Stimulated activated CD8-positive, alpha-beta memory T cell treated with anti-CD3 and anti-CD28 coated beads, Interleukin-2, amount 100 ng/mL, for 1 hour (primary cell): Measurements from ENCODE around the gene SLC13A5.
"Not testable (repeated sequence)": the region's sequence is repeated elsewhere in the genome, so short reads cannot be mapped to it uniquely, and the experiment has no call there.

Experiments
- DNase-seq, 2 donors: peaks; one replicate each; pipeline ENCODE4 v3.0.0-alpha.2; 2020; ENCODE audit warnings: low read depth in 2 of 2

SLC13A5 gene

DNA sequence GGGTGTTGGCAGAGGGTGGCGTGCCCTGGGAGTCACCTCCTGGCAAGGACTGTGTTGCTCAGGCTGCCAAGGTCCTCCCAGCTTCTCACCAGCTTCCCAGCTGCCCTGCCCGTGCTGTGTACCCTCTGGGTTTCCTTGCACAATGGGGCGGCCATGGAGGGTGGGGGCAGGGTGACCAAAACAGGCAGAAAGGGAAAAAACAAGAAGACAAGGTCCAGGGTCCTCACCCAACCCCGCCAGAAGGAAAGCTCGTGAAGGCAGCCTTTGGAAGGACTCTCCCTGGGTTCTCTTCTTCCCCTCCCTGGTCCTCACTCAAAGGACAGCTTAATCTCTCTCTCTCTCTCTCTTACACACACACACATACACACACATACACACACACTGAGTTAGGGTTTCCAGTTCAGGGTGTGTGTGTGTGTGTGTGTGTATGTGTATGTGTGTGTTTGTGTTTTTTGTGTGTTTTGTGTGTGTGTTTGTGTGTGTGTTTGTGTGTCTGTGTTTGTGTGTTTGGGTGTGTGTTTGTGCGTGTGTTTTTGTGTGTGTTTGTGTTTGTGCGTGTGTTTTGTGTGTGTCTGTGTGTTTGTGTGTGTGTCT is 2.0 kb downstream of the SLC13A5 start:
- no peak for DNase-seq

DNA sequence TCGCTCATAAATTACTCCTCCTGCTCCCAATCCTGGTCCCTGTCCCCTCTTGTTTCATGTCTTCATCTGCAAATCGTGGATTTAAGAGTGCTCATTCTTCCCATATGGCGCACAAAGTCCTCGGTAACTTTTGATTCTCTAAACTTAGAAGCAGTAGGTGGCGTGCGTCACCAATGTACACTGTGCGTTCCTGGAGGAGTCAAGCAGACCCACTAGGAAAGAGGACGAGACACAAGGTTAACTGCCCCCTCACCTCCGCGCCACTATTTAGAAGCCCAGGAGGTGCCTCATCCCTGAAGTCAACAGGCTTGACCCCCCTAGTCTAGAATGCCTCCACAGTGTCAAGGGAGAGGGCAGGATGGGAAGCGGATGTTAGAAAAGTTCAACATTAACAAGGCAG is 2.9 kb downstream of the SLC13A5 start:
- no peak for DNase-seq

DNA sequence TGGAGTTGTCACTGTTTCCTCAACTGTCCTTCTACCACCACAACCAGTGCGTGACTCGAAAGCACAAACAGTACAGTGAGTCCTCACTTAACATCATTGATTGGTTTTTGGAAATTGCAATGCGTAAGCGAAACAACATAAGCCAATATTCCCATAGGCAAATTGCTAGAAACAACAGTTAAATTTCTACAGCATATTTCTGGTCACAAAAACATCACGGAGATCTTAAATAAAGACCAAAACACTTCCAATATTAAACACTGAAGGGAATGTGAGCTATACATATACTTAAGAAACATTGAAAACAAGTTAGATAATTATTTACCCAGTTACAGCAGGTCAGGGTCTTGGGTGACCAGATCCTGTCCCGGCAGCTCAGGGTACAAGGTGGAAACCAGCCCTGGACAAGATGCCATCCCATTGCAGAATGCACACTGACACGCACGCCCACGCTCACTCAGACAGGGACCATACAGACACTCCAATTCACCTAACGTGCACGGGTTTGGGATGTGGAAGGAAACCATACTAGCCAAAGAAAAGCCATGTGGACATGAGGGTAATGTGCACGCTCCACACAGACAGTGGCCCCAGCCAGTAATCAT is 4.7 kb downstream of the SLC13A5 start:
- DNase-seq = no peak

DNA sequence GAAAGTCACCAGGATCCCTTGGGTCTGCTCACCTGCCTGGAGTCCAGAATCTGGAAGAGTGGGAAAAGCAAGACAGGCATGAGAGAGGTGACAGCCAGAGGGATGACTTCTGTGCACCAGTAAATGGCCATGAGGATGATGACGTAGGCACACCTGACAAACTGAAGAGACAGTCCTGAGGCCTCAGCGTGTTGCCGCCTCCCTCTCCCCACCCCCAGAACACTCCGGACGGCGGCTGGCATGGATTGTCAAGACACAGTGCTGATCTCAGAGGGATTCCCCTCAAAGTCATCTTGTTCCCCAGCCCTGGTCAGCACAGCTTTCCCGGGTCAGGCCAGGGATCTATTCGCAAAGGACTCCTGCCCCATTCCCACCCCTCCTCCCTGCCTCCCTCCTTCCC is 6.2 kb downstream of the SLC13A5 start:
- no peak for DNase-seq

DNA sequence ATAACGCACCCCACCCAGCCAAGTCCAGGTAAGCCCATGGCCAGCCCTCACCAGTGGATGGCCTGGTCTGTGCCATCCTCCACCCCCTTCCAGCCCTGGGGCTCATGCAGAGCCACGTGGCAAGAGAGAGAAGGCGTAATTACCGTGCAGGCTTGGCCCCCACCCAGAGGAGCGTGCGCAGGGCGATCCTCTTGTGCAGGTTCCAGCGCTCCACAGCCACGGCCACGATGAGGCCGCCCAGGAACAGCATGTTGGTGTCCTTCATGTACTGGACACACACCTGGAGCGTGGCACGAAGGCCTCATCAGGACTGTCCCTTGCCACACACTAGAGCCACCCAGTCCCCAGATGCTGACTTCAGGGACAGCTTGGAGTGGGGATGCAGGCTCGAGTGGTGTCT is 6.7 kb downstream of the SLC13A5 start:
- DNase-seq = no peak

DNA sequence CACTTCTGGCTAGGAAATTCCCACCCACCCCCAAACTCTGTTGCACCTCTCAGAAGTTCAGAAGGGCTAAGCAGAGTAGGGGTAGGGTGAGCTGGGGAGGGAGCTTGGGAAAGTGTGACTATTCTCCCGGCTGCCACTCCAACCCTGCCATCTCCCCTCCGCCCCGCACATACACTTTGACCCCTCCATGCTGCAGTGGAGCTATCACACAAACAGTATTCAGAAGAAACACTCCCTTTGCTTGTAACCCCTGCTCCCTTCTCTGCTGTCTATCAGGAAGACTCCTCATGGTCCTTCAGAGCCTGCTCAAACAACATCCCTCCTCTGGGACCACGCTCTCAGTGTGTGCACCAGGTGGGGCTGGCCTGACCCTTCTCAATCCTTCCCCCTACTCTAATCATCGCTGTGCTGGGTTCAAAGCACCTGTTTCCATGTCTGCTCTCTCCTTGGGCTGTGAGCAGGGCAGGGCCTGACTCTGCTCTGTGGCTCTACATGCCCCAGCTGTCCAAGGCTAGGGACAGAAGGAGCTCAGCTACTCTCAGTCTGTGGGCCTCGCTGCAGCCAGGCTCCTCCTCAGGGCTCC is 8.6 kb downstream of the SLC13A5 start:
- DNase-seq = no peak

DNA sequence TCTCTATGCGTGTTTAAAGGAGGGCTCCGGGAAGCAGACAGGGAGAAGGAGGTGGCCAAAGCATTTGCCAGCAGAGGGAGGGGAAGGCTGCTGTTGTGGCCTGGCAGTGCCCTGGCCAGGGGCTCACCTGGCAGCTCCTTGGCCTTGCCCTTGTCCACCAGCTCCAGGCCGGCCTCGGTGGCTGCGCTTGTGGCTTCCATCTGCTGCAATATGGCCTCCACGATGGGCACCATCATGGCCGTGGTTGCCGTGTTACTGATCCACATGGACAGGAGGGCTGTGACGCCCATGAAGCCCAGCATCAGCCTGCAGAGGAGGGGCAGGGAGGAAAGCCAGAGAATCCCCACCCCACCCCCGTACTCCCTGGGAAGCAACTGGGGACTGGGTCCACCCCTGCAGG is 9.4 kb downstream of the SLC13A5 start:
- no peak for DNase-seq

DNA sequence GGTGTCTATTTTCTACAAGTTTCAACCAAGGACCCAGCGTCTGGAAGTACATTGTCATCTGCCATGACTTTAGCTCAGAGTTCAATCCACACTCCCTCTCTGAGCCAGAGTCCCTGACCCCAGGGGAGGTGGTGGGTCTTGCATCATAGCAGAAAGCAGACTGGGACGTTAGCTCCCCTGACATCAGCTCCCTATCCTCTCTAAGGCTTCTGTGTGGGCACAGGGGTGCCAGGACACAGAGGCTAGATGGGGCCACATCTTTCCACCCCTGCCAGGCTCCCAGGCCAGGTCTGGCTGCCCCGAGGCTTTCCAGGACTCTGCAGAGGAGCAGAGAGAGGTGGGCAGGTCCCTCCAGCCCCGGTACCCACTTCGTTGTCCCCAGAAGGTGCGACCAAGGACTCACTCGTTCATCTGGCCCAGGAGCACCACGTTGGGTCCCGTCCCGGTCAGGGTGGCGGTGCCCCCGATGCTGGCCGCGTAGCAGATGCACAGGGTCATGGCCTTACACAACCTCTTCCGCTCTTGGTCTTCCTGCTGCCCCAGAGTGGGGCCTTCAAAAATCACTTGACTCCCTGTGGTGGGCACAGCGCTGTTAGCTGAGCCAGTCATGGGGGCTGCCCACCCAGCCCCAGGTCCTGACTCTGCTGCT is 10.5 kb downstream of the SLC13A5 start:
- no peak for DNase-seq

DNA sequence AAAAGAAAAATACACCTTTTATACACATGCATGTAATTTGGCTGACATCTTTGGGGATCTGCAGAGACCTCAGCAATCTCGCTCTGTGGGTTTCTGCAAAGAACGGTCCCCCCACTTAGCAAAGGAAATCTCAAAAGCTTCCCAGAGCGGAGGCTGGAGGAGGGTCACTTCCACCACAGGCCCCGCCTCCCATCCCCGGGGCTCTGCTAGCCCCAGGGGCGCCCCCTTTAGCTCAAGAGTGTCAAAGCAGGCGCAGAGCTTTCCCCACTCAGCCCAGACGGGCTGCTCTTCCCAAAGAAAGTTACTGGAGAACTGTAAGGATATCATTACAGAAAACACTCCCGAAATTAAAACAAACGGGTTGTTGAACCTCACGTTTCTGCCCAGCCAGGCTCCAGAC is 11.4 kb downstream of the SLC13A5 start:
- no peak for DNase-seq

DNA sequence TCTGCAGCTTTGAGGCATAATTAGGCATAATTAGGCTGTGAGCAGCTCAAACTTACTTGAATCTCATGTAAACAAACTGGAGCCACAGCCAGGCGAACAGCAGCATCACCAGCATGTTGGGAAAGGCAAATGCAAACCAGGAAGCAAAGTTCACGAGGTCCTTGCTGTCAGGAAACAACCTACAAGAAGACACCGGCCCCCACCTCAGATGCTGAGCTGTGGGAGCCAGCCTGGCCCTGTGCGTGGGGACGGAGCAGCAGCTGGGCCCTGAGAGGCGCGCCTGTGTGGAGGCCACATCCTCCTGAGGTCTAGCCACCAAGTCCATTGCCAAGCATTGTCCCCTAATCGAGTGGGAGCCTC is 12.2 kb downstream of the SLC13A5 start:
- DNase-seq = no peak

DNA sequence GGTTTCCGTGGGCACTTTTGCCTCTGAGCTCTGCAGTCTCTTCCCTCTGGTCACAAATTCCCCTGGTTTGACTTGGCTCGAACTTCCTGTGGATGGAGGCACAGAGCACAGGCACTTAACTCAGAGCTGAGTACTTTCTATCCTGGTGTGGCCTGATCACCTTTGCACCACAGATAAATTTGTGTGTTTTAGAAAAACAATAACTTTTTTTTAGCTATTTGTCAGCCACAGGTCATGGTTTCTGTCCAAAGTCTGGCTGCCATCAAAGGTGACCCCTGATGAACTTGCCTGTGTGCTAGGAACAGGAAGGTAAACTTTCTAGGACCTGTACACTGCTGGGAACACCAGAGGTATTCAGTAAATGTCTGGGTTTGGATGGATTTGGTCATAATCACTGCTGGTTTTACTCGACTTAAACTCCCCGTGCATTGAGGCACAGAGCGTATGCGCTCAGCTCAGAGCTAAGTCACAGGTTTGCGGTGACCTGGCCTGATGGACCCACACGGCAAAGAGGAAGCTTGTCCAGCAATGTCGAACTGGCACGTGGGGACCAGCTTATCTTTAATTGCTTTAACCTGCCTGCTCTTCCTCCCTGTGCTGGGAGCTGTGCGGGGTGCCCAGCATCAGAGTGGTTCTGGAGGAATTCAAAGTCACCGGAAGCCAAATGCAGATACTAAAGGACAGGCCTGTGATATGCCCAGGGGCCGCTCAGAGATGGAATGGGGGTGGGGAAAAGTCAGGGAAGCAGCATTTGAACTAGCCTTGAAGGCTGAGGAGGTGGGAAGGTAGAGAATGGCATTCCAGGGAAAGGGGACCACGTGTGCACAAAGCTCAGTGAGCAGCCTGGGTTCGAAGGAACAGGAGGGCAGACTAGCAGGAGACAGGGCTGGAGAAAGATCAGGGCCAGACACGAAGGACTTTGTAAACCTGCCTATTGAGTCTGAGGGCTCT is 12.9 kb downstream of the SLC13A5 start:
- DNase-seq = no peak

DNA sequence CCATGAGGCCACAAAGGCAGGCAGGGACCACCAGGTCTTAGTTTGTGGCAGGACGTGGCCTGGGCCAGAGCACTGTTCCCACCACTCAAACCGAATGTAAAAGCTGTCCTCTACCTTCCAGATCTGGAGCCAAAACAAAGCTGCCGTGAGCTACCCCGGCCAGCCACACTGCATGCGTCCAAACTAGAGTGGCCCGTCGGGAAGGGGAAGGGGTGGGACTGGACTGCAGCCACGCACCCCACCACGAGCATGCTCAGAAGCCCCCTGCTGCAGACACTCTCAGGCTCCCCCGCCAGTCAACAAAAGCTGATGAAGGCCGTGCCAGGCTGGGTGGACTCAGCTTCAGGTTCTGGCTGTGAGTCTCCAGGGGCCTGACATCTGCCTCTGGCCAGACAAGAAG is 15.2 kb downstream of the SLC13A5 start:
- DNase-seq = no peak

DNA sequence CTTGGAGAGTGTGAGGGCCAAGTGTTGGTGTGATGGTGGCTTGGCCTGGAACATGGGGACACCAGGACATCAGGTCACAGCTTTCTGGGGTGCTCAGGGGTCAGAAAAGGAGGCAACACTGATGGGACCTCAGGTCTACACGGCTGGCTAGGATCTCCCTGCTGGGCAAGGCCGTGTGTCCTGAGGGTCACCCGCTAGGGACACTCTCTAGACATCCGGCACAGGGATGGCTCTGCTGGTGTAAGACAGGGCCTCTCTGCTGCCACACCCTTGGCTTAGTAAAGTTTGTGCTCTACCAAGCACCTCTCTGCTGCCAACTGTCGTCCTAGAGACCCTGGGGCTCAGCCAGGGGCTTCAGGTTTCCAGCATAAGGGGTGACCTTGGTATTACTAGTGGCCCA is 16.3 kb downstream of the SLC13A5 start:
- DNase-seq = no peak

DNA sequence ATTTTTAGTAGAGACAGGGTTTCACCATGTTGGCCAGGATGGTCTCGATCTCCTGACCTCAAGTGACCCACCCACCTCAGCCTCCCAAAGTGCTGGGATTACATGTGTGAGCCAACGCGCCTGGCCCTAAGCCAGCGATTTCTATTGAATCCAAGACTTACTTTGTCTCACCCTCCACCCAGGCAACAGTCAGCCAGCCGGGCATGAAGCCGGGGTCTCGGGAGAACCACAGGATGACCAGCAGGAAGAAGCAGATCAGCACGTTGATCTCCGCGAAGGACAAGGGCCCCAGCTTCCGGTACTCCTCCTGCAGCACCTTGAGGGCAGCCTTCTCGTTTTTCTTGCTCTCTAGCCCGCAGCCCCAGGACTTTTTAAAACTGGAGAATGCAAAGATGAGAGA is 17.6 kb downstream of the SLC13A5 start:
- no peak for DNase-seq

DNA sequence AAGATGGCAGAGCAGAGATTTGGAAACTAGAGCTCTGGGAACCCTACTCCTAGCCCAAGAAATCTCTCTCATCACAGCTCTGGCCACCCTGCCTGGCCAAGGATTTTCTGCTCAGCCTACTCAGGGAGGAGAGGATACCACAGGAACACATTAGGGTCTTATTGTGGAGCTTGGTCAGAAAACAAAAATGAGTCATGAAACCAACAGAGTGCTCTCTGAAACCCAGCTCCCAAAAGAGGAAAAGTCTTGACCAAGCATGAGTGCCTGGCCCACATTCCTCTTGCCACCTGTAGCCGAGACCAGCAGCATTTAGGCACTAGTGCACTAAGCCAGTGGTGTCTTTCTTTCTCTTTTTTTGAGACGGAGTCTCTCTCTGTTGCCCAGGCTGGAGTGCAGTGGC is 18.1 kb downstream of the SLC13A5 start:
- no peak for DNase-seq

DNA sequence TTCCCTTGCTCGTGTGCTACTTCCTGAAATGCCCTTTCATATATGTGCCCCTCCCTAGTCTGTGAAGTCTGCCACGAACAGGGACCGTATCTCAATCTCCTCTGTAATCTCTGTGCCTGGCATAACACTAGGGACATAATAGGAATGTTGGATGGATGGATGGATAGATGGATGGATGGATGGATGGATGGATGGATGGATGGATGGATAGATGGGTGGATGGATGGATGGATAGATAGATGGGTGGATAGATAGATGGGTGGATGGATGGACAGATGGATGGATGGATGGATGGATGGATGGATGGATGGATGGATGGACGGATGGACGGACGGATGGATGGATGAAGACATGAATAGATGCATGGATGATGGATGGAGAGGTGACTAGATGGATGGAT is 21.2 kb downstream of the SLC13A5 start:
- DNase-seq = not testable (repeated sequence)

DNA sequence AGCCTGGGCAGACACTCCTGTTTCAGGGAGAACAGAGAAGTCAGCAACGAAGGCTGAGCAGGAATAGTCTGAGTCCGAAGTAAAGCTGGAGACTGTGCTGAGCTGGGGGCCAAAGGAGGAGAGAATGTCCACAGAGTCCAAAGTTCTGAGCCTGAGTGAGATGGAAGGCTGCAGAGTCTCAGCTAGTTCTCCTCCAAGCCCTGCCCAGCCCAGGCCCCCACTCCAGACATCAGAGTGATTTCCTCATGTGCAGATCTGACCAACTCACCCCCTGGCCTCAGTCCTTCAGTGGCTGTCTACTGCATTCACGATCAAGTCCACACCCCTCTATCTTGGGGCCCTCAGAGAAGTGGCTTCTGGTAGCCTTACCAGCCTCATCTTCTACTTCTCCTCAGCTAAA is 21.6 kb downstream of the SLC13A5 start:
- no peak for DNase-seq

DNA sequence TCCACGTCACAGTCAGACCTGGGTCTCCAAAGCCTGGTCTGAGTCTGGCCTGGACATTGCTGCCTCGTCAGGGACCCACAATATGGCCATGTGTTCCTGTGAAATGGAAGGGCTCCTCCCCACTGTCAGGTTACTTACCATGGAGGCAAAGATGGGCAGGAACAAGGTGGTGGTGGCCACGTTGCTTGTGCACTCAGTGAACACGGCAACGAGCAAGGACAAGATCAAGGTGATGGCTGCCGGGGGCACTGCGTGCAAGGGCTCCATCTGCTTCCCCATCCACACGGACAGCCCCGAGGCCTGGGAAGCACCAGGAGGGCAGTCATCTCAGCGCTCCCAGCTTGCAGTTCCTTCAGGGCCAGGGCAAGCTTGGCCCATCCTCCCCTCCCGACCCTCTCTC is 22.5 kb downstream of the SLC13A5 start:
- DNase-seq = no peak

DNA sequence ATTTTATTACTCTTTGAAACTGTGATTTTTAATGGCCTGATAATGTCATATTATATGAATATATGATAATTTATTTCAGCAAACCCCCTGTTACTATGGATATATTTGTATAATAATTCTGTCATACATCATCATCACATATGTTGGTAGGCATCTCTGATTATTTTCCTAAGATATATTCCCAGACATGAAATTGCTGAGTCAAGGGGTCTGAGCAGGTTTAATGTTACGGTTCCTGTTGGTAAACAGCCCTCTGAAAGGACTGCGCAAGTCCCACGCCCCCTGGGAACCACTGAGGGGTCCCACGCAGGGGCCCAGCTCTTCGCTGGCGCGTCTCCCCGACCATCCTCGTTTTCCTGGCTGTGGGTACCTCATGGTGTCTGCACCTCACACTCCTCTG is 24.2 kb downstream of the SLC13A5 start:
- no peak for DNase-seq

DNA sequence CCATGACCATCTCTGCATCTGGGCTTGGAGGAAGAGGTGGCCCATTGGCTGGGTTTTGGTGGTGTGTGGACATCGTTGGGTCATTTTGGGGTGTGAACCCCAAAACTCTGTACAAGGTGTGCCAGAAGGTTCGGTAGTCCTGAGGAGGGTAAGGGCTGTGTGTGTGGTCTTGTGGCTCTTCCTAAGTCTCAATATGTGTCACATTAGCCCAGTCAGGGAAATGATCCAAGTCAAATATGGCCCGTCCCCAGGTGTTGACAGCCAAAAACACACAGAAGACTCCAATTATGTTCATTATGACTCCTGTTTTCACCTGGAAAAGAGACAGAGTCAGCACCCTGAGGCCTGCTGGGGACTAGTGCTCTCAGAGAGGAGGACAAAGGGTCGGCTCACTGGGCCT is 27.1 kb downstream of the SLC13A5 start:
- no peak for DNase-seq

DNA sequence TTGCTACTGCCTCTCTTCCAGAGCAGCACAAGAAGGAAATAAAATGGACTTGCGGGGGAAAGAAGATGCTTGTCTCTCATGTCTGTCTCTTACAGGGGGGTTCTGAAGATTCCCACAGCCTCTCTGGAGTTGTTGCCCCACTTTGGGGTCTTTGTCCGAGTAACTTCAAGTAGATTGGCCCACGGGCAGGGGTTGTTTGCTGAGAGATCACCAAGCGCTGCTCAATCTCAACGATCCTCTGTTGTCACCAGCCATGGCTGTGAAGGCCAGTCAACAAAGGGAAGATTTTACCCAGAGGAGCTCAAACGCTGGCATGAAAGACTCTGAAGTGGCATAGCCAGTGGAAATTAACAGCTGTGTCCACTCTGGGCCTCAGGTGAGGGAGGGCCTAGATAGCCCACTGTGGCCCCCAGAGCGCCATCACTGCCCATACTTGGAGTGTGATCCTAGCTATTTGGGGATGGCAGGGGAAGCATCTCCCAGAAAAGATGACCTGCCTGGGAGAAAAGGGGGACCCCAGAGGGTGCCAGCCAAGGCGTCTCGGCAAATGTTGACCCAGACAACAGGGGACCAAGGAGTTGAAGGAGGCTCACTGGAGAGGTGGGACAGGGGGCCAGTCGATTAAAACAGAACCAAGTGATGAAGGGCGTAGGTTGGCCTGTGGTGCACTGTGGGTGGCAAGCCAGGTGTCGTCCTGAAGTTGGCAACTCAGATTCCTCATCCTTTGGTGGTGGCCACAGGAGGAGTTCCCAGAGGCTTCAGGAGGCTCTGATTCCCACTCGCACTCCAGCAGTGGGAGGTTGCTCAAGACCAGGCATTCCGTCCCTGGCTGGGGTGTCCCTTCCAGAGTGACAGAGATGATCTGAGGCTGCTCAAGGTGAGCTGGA is 28.0 kb downstream of the SLC13A5 start:
- no peak for DNase-seq
